Measurements from ENCODE around the gene CNIH2.
"Not testable (repeated sequence)": the region's sequence is repeated elsewhere in the genome, so short reads cannot be mapped to it uniquely, and the experiment has no call there.

CNIH2 gene
- total RNA-seq: 0 to 0.16 (median 0.06) reads per million in 18 experiments

DNA sequence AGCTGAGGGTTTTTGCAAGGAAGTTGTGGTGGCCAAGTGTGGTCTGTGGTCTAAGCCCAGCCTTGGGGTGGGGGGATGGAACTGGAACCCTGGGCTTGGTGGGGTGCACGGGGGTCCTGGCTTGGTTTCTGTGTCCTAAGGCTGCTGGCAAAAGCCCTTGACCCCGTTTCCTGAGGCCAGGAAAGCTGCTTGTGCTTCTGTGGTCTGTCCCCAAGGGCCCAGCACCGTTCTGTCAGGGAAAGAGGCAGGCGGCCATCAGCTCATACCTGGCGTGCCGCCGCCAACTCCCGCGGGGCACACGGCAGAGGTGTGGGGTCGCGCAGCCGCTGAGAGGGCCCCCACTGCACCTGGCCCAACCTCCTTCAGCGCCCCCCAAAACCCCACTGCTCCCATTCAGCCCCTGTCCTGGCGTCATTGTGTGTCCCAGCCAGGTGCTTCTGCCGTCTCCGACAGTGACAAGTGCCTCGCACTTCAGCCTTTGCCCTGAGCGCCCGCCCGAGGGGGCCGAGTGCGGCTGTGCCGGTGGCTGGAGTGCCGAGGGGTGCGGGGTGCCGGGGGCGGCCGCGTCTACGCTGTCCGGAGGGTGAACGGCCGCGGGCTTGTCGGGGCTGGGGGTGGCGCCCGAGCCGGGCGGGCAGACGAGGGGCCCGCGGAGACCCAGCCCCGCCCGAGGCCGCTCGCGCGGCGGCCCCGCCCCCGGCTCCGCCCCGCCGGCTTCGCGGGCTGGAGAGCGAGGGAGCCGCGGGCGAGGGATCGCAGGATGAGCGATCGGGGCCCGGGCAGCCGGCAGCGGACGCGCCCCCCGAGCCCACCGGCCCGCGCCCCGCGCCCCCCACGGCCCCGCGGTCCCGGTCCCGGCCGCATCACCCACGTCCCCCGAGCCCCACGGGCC is at the start of gene CNIH2:
Gene CNIH2, plus strand, starts transcription at position 705 of the 892 bp plus-strand sequence. CDS start 282 bp downstream, outside the sequence.
- no peak for DNase-seq

DNA sequence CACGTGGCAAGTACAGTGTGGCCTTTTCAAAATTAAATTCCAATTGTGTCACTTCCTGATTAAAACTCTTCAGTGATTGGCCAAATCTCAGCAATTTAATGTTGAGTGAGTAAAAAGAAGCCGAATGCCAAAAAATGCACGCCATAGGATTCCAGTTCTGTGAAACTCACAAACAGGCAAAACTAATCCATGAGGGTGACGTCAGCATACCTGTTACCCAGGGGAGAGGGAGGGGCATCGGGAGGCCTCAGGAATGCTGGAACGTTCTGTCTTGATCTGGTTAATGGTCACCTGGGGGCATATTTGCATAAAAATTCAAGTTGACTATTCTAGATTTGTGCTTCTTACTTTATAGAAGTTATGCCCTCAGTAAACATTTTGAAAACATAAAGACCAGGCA is 49.5 kb upstream of the CNIH2 start:
- DNase-seq: no peak

DNA sequence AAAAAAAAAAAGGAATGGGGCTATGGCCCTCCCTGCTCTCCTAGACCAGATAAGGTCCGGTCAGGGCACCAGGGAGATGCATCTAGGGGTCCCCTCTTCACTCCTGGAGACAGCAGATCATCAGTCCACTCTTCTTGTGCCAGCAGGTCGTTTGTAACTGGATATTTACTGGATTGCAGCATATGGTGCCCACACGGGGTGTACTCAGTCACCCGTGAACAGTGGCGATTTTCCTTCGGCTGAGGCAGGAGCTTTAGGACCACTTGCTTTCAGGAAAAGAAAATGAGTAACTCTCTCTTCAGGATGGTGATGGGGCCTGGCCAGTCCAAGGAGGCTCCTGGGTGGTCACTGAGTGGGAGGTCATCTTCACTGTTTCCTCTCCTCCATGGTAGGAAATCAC is 47.8 kb upstream of the CNIH2 start:
- no peak for DNase-seq

DNA sequence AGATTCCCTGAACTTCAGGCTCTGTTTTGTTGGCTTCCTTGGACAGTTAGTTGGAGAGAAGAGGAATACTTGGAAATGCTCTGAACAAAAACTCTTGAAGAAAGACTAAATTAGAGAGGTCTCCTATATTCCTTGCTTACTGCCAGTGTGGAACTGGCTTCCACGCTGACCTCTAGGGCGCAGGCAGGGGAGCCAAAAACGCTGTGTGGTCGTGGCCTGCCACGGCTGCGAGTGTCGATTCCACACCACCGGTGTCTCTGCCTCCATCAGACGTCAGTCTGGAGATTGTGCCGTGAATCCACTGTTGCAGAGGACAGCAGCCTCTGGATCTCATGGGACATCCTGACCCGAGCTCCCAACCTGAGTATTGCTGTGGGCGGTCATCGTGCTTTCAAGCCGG is 47.0 kb upstream of the CNIH2 start:
- no peak for DNase-seq

DNA sequence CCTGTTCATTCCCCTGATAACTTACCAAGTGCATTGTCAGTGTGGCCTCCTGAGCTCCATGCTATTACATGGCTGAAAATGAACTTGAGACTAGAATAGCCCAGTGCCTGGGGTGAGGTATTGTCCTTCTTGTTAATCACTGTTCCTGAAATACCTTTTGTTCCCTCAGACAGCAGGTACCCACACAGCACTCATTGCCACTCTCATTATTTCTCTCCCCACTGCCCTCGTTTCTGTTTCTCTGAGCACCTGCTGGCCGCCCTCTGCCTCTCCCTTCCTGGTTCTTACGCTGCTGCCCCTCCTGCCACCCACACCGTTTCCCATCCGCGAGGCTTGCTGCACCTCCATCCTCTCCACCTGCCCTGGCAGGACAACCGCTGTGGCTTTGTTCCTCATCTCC is 46.4 kb upstream of the CNIH2 start:
- DNase-seq: no peak

DNA sequence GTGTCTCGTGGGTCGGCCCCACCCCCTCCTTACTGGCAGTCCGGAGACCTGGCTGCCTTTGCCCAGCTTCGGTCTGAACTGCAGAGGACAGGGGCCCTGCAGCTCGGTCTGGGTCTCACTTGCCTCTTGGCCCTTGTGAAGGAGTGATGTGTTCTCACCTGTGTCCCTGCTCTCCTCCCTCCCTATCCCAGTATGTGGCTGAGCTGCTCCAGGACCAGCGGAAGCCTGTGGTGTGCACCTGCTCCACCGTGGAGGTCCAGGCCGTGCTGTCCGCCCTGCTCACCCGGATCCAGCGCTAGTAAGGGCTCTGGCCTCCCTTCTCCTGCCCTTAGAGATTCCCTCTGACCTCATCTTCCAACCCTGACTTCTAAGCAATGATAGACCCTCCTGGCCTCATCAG is 45.2 kb upstream of the CNIH2 start:
- no peak for DNase-seq

DNA sequence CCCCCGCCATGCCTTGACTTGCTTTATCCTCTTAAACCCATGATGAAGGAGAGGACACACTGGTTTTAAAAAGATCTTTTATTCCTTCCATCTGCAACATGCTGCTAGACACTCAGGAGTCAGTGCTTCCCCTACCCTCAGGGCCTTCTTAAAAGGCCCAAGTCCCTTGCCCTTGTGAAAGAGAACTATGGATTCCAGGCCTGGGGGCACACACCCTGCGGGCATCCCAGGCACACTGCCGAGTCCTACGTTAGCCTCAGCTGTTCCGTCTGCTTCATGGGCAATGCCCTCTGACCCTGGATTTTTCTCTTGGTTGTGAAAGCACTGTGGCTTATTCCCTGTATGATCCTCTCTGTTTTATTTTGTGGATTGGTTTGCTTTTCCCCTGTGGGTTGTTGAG is 44.7 kb upstream of the CNIH2 start:
- no peak for DNase-seq

DNA sequence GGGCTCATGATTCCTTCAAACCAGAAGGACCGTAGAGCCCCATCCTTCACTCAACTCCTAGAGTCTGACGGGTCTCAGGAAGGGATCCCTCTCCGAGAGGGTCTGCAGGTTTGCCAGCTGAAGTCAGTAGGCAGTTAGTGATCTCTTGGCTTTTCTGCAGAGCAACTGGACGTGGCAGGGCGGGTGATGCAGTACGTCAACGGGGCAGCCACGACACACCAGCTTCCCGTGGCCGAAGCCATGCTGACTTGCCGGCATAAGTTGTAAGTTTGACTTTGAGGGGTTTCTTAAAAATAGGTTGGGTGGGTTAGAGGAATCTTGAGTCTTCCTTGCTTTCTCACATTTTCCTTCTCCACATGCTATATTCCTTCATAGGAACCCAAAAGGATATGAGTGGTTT is 42.8 kb upstream of the CNIH2 start:
- DNase-seq: no peak

DNA sequence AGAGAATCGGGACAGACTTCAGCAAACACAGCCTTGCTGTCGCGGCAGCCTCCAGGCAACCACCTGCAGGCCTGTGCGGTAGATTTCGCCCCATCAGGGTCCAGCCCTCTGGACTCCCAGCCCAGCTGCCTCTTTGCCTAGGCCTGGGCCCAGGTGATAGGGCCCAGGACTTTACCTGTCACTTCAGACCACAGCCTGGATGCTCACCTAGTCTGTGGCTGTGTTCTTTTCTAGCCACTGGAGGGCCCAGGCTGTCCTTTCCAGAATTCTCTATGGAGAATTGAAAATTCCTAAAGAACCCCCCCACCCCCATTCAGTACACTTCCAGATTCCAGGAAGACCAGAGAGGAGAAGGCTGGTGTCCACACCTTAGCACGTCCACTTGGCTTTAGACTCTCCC is 40.1 kb upstream of the CNIH2 start:
- DNase-seq: no peak

DNA sequence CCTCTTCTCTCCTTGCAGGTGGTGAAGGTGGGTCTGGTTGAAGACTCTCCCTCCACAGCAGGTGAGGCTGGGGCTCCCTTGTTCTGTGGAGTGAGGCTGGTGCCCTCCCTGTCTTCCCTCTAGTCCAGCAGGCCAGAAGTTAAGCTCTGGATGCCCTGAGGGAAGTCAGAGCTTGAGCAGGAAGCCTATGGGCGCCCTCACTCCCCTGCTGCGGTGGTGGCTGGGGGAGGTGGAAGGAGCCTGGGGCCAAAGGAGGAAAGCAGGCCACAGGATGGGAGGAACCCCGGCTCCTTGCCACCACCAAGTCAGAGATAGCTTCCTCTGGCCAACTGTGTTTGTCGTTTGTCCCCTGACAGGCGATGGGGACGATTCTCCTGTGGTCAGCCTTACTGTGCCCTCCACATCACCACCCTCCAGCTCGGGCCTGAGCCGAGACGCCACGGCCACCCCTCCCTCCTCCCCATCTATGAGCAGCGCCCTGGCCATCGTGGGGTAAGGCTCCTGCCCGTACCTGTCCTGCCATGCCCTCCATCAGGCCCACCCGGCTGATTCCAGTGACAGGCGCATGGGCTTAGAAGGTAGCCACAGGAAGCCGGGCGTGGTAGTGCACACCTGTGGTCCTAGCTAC is 39.1 kb upstream of the CNIH2 start:
- DNase-seq: no peak

DNA sequence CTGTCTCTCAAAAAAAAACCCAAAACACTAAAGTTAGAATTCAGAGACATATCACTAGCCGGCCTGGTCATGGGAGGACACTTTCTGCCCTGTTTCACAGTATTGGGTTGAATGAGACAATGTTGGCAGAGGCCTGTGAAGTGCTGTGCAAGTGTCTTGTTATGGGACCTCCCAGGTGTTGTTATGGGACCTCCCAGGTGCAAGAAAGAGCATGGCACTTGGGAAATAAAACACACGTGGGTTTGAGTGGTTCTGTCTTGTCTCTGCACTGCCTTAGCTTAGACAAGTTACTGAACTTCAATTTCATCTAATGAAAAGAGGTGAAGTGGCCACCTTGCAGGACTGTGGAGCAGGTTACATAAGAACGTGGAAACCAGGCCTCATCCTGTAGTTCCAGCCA is 38.5 kb upstream of the CNIH2 start:
- no peak for DNase-seq

DNA sequence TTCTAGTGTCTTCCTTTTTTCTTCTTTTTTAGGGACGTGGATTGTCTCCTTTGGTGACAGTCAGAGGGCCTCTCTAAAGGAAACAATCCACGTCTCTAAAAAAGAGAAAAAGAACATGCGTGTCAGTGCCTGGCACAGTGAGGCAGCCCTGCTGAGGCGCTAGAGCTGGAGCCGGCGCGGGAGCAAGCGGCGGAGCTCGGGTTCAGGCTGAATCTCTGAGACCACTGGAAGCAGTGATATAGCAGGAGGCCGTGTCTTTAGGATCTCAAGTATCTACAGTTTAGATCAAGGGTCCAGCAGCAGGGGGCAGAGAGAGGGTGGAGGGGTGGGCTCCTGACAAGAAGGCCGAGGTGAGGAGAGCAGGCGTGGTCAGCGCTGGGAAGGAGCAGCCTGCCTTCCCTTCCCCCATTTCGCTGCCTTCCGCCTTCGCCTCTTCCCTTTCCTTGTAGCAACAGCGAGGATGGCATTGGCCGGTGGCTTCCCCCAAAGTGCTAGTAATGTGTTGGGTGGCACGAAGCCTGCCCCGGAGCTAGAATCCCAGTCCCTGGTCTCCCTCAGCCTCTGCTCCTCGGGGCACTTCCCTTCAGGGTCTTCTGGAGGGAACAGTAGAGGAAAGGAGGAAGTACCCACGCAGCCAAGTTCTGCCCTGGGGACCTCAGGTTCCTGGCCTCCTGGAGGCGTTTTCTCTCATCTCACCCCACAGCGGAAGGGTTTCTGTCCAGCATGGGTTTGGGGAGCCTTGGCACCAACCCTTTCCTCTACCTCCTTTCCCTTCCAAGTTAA is 37.8 kb upstream of the CNIH2 start:
- DNase-seq: peak in 1 of 2 donors; percentile 16

DNA sequence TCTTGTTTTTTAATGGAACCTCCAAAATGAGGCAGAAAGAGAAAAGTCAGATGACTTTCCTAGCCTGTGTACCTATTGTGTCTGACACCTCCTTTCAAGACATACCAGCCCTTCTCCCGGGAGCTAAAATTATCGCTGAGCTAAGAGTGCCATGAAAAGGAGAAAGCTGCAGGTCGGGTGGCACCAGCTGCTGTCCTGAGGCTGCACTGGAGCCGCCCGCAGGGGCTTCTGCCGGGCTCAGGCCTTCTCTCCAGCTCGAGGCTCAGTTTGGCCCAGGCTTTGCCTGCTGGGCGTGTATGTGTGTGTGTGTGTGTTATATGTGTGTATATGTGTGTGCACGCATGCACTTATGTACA is 37.2 kb upstream of the CNIH2 start:
- no peak for DNase-seq

DNA sequence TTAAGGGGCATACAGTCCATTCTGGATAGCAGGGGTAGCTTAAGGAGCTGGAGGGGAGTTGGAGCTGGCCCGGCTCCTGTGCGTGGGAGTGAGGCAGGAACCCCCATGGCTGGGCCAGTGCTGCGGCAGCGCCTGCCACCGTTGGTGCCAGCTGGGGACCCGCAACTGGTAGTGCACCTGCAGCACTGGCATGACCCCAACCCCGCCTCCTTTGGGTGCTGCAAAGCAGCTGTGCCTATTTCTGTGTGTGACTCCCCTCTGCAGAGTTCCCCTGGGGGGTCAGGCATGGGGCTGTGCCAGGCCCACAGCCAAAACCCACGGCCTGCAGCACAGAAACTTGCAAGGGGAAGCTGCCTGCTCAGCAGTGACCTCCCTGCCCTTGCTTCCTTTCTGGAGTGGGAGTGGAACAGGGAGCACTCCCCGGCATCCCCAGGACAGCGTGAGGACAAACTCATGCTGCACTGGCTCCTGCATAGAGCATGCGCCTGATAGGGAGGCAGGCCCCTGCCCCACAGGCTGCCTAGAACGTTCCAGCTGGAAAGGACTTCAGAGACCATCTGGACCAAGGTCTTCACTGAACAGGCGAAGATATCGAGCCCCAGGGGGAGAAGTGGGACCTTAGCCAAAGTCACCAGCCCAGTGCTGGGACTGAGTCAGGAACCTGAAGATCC is 35.7 kb upstream of the CNIH2 start:
- no peak for DNase-seq

DNA sequence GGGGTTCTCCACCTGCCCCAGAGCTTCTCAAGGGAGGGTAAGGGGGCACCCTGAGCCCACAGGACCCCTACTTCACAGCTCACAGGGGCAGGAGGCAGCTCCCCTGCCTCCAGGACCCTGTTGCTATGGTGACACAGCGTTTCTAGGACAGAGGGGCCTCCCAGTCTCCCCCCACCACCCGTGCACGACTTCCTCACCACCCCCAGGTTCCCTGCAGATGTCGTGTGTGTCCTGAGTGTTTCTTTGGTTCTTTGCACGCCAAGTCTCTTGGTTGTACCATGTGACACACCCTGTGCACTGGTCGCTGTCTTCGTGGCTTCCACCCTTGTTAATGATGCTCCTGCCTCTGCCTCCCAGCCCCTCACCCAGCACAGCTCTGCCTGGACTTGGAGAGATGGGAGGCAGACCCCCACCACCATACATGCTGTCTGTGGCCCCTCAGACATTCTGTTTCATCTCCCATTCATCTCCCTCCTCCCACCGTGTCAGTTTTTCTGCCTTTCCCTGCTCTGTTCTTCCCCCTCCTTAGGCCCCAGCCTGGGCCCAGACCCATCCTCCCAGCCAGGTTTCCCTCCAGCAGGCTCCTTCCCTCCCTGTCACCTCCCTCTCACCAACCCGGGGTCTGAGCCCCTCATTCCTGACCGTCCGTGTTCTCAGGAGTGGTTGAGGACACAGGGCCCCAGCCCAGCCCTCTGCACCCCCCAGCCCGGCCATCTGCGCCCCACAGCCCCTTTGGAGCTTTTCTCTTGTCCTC is 34.0 kb upstream of the CNIH2 start:
- no peak for DNase-seq

DNA sequence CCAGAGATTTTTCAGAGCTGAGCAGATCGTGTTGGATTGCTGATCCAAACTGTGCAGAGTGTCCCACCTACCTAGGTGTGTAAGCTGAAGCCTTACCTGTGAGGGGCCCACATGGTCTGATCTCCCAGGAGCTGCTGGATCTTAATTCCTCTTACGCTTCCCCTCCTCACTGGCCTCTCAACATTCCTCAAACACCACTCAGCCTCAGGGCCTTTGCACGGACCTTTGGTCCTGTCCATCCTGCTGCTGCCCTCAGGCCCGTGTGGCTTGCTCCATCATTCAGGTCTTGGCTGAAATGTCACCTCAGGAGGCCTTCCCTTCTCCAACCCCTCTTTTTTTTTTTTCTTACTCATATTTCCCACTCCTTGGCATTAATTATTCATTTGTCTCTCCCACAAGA is 30.7 kb upstream of the CNIH2 start:
- DNase-seq: no peak

DNA sequence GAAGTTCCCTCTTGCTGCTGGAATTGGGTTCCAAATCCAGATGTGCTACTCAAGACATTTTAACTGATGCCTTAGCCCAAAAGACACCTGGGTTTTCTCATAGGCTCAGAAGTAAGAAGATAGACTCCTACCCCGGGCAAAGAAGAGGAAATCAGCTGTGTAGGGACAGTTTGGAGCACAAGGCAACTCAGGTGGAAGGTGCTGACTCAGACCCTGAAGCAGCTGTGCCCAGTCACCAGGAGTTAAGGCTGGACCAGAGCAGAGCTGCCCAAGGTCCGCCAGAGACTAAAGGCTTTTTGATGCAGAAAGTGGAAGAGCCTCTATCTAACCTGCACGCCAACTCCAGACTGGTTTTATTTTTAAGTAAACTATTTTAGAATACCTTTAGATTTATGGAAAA is 30.2 kb upstream of the CNIH2 start:
- DNase-seq: no peak

DNA sequence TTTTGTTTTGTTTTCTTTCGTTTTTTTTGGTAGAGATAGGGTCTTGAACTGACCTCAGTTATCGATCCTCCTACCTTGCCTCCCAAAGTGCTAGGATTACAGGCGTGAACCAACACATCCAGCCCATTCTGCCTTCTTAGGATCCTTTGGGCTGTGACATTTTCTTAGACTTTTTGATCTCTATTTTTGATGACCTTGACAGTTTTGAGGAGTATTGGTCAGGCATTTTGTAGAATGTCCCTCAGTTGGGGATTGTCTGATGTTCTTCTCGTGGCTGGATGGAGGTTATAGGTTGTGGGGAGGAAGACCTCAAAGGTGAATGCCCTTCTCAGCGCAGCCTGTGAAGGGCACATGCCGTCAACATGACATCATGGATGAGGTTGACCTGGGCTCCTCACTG is 29.1 kb upstream of the CNIH2 start:
- no peak for DNase-seq

DNA sequence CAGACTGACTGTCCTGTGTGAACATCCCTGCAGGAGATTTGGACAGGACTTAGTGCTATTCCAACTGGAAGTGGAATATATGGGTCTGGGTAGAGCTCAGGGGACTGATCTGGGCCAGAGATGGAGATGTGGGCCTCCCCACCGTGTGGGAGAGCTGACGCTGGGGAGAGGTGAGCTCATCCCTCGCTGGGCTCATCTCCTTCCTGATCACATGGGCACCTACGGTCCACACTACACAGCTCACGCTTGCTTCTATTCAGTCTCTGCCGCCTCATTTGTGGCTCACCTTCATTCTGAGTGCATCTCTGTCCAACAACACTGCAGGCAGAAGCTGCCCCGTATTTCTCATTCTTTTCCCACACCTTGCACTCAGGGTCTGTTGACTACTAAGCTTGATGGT is 26.2 kb upstream of the CNIH2 start:
- DNase-seq: no peak

DNA sequence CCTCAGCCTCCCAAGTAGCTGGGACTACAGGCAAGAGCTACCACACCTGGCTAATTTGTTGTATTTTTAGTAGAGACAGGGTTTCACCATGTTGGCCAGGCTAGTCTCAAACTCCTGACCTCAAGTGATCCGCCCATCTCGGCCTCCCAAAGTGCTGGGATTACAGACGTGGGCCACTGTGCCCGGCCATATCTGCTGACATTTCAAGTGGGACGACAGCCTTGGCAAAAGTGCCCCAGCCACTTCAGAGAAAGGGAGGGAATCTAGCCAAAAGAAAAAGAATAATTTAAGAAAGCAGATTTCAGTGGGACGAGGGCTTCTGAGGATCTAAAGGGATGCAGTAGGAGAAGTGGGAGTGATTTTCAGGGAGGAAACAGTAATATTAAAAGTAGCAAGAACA is 24.9 kb upstream of the CNIH2 start:
- not testable (repeated sequence) for DNase-seq

DNA sequence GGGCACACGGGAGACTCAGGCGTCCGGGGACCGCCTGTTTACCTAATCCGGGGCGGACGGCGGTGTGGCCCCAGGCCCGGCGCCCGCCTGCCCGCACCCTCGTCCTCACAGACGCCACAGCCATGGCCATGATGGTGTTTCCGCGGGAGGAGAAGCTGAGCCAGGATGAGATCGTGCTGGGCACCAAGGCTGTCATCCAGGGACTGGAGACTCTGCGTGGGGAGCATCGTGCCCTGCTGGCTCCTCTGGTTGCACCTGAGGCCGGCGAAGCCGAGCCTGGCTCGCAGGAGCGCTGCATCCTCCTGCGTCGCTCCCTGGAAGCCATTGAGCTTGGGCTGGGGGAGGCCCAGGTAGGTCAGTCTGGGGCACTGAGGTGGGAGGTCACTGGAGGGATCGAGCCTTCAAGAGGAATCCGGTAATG is 19.5 kb upstream of the CNIH2 start:
- no peak for DNase-seq

DNA sequence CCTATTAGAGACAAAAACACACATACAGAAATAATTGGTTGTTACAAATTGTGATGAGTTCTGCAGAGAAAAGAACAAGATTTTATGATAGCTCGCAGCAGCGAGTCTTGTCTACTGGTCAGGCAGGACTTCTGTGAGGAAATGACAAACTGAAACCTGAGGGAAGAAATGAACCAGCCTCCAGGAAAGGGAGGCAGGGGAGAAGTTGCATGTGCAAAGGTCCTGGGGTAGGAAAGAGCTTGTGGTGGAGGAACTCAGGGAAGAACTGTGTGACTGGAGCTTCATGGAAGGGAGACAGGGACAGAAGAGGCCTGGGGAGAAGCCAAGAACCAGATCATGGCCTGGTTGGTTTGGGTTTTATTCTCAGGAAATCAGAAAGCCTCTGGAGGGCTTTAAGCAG is 18.8 kb upstream of the CNIH2 start:
- DNase-seq: no peak

All from inflammatory macrophage (primary cell).